Cerebellar nuclear complex (tissue), 1 donor: ENCODE measurements around the gene MAST3.

ENCODE experiments used
- DNase-seq, 2 experiments: peaks; one replicate each; lab custom pipeline; 2025; lab: John Stamatoyannopoulos, UW

The MAST3 gene

GRCh38 chr19:18097217-18097992, at the start of gene MAST3:
Gene MAST3 (plus strand): TSS chr19:18097778. CDS start chr19:18097793, 15 bp downstream.
- no peak for DNase-seq

DNA sequence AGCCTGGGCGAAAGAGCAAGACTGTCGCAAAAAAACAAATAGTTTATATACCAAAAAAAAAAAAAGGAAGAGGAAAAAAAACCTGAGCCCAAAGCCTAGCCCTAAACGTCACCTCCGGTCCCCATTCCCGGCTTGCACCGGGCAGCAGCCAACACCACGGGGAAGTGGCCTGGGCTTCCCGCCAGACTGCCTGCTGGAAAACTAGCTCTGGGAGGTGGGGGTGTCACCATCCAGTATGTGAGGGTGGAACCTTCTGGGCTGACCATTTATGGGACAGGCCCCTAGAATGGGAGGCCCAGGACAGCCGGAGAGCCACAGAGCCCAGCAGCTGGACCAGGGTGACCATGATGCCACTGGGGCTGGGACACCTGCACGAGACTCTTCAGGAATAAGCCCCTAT, 48.2 kb upstream of the MAST3 start:
- DNase-seq = no peak

GRCh38 chr19:18051887-18052286, 45.7 kb upstream of the MAST3 start:
- no peak for DNase-seq

DNA sequence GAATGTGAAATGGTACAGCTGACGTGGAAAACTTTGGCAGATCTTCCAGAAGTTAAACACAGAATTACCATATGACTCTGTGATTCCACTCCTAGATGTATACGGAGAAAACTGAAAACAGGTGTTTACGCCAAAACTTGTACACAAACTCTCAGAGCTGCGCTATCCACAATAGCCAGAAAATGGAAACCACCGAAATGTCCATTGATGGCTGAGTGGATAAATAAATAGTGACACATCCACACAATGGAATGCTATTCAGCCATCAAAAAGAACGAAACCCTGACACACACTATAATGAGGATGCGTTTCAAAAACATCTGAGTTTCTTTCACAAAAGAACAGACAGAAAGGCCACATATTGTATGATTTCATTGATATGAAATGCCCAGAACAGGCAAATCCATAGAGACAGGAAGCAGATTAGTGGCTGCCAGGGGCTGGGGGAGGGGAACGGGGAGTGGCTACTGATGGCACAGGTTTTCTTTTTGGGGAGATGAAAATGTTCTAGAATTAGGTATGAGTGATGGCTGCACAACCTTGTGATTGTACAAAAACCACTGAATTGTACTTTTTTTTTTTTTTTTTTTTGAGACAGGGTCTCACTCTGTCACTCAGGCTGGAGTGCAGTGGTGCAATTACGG, 43.9 kb upstream of the MAST3 start:
- DNase-seq = no peak

- no peak for DNase-seq
Observed at GRCh38 chr19:18055967-18056366, 41.6 kb upstream of the MAST3 start.

- no peak for DNase-seq
Observed at GRCh38 chr19:18057557-18057956, 40.0 kb upstream of the MAST3 start.

- no peak for DNase-seq
Observed at GRCh38 chr19:18058208-18059009, 39.2 kb upstream of the MAST3 start.

- no peak for DNase-seq
Observed at GRCh38 chr19:18059297-18059696, 38.3 kb upstream of the MAST3 start.

DNA sequence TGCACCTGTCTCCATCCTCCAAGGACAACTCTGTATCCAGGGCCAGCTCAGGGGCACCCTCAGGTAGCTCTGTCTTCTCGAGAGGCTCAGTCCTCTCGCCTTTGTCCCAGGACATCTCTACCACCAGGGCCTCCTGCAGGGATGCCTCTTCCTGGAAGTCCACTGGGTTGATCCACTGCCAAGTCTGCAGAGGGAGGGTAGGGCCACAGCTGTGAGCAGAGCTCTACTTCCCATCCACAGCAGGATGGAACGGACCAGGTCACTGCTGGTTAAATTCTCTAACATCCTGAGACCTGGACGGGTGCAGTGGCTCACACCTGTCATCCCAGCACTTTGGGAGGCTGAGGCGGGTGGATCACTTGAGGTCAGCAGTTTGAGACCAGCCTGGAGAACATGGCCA, 37.7 kb upstream of the MAST3 start:
- DNase-seq = no peak

DNA sequence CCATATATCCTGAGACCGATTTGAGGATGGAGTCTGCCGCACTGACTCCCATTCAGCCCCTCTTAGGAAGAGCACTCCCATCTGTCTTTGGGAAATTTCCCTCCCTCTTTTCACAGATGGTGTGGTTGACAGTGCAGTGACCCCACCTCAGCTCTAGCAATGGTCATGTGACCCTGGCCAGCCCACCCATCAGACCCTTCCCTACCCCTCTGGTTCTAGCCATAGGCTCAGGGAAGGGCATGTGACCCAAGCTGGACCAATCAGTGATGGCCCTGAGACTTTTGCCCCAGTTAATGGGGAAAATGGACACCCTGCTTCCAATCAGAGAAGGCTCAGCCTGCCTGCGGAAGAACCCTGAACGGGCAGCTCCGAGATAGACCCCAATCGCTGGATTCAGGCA, 37.1 kb upstream of the MAST3 start:
- DNase-seq = no peak

- DNase-seq = no peak
Observed at GRCh38 chr19:18062028-18062427, 35.5 kb upstream of the MAST3 start.

DNA sequence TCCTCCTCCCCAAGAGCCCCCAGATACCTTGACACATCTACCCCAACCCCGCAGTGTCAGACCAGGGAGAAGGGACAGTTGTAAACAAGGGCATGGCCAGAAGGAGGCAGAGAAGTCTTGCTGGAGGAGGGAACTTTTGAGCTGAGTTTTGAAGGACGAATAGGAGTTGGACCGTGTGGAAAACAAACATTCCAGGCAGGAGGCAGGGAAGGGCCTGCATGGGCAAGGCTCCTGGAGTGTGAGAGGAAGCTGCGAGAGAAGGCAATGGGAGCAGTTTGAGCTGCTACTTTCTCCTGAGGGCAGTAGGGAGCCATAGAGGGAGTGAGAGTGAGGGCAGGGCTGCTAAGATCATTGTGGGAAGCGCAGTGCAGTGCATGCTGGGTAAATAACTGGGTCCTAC, 34.1 kb upstream of the MAST3 start:
- no peak for DNase-seq

GRCh38 chr19:18065173-18065495, 32.4 kb upstream of the MAST3 start:
- DNase-seq = no peak

DNA sequence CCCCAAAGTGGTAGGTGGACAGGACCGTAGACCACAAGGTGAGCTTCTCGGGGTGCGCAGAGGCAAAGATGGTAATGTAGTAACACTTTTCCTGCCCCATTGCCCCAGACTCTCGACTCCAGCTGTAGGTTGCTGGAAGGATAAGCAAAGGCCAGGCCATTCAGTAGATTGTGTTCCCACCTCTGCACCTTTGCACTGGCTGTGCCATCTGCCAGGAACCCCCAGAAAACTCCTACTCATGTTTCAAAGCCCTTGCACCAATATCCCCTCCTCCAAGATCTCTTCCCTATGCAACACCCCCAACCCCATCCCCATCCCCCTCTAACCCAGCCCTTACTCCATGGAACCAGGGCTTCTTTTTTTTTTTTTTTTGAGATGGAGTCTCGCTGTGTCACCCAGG, 29.2 kb upstream of the MAST3 start:
- DNase-seq = no peak

DNA sequence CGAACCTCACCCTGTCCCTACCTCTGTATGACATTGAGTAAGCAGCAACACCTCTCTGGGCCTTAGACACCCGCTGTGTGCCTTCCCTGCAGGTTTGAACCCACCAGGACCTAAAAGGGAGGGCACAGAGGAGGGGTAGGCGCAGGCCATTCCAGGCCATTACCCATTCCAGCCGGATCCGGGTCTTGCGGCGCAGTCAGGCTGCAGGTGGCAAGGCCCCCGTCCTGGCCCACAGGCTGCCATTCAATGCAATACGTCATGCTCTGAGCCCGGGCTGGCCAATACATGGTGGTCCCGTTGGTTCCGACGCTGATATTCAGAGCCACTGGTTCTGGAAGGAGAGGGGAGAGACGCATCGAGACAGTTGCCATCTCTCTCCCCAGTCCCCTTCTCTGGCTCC, 28.2 kb upstream of the MAST3 start:
- DNase-seq = no peak

DNA sequence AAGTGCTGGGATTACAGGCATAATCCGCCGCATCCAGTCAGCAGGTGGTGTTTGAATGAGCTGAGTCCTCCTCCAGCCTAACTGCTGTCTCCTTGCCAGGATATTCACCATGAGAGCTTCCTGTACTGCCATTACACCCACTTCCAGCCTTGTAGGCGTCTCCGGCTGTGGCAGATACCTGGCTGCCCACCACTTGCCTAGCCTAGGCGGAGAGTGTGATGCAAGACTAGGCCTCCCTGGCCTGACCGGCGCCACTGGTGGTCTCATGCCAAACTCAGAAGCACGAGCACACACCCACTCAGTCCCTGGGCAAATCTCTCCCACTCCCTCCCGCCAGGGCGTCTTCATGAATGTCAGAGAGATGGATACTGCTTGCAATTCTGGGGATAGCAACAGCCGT, 27.4 kb upstream of the MAST3 start:
- DNase-seq = no peak

DNA sequence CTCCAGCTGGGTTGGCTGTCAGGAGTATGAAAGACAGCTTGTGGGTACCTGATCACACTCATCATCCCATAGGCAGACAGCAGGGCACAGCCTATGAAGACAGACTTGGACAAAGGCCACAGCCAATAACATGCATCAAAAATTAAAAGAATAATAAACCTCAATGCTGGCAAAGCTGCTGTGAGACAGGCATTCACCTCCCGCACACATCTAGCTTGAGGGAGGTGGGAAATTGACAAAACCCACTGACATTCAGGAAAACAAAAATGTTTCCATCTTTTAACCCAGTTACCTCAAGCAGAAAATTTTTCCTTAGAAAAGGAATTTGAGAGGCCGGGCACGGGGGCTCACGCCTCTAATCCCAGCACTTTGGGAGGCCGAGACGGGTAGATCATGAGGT, 25.2 kb upstream of the MAST3 start:
- no peak for DNase-seq

- no peak for DNase-seq
Observed at GRCh38 chr19:18073197-18073596, 24.4 kb upstream of the MAST3 start.

- DNase-seq = no peak
Observed at GRCh38 chr19:18074192-18074591, 23.4 kb upstream of the MAST3 start.

DNA sequence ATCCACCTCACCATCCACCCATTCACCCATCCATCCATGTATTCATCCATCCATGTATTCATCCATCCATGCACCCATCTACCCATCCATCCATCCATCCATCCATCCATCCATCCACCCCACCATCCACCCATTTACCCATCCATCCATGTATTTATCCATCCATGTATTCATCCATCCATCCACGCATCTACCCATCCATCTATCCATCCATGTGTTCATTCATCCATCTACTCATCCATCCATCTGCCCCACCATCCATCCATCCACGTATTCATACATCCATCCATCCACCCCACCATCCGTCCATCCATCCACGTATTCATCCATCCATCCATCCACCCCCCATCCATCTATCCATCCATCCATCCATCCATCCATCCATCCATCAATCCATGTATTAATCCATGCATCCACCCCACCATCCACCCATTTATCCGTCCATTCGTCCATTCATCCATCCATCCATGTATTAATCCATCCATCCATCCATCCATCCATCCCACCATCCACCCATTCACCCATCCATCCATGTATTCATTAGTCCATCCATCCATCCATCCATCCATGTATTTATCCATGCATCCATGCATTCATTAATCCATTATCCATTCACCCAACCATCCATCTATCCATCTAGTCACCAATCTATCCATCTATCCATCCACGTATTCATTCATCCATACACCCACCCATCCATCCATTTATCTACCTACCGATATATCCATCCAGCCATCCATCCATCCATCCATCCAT, 13.5 kb upstream of the MAST3 start:
- DNase-seq = no peak

DNA sequence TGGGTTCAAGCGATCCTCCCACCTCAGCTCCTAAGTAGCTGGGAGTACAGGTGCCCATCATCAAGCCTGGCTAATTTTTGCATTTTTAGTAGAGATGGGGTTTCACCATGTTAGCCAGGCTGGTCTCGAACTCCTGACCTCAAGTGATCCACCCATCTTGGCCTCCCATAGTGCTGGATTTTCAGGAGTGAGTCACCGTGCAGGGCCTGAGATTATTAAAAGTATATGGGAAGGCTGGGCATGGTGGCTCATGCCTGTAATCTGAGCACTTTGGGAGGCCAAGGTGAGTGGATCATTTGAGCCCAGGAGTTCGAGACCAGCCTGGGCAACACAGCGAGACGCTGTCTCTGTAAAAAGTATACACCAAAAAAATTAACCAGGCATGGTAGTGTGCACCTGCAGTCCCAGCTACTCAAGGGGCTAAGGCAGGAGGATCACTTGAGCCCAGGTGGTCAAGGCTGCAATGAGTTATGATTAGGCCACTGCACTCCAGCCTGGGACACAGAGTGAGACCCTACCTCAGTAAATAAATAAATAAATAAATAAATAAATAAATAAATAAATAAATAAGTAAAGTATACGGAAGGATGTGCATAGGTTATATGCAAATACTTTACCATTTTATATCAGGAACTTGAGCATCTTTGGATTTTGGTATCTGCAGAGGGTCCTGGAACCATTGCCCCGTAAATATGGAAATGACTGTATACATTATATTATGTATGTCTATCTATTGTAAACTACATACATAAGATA, 11.7 kb upstream of the MAST3 start:
- no peak for DNase-seq
